Measurements from ENCODE around the gene PRSS27.

The PRSS27 gene

DNA sequence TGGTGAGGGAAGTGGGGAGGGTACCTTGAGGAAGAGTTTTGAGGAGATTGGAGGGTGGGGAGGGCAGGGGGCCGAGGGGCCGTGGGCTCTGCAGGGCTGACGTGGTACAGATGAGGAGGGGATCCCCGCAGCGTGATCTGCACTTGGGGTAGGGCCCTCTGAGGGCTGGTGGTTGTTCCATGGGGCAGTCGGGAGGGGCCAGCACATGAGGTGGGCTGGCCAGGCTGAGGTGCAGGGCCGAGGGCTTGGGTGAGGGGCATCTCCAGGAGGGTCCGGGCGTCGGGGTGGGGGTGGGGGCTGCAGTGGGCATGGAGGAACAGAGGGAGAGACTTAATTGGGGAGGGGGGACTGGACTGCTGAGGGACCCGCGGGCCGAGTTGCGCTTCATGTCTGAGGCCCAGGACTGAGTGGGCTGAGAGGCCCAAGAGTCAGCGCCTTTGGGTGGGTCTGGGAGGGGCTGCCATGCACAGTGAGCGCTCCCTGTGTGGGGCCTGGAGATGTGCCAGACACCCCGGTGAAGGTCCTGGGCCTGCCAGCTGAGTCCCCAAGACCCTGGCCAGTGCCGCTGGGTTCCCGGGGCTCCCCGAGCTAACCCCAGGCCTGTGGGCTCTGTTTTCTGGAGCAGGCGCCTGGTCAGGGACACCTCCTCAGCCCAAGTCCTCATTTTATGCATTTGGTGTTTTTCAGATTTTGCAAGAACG lies 13.3 kb downstream of the PRSS27 start:
- Histone ChIP-seq H3K9me3 (ENCODE audit: control insufficient read depth, low read length) (no peaks in the 10 kb centered on the region), H3K4me1 (ENCODE audit: control insufficient read depth, insufficient read depth, low read length, poor library complexity, severe bottlenecking) (no peaks in the 10 kb centered on the region), H3K36me3 (ENCODE audit: control insufficient read depth, insufficient read depth, low read length) (peaks cover 53% of the 10 kb centered on the region), H3K27ac (ENCODE audit: low read depth, low read length, severe bottlenecking) (no peak overlapping the region), H3K4me3 (ENCODE audit: extremely low read depth, insufficient read depth, low read length, poor library complexity, severe bottlenecking) (no peak overlapping the region)
- WGBS, 2 experiments (ENCODE audit: insufficient coverage in 2 of 2) = 96 to 98% methylated on average over 19 to 20 of the region's 22 CpGs

DNA sequence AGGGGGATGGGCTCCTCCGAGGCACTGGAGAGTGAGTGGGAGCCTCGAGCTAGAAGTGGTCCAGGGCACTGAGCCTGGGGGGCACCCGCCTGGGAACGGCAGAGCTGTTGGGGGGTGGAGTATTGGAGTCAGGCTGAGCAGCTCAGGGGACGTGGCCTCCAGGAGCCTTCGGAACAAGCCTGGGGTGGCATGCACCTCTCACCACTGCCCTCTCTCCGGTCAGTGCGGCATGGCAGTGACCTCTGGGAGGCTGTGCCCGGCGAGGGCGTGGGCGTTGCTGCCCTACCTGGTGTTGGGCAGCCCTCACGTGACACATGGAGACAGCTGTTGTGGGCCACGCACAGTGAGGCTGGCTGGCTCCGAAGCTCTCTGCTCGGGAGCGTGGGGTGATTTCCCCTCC lies 13.9 kb downstream of the PRSS27 start:
- no peak overlapping the region for H3K27ac ChIP-seq (ENCODE audit: low read depth, low read length, severe bottlenecking)
- no peaks in the 10 kb centered on the region for H3K9me3 ChIP-seq (ENCODE audit: control insufficient read depth, low read length)
- no peaks in the 10 kb centered on the region for H3K4me1 ChIP-seq (ENCODE audit: control insufficient read depth, insufficient read depth, low read length, poor library complexity, severe bottlenecking)
- H3K4me3 ChIP-seq (ENCODE audit: extremely low read depth, insufficient read depth, low read length, poor library complexity, severe bottlenecking) = no peak overlapping the region
- WGBS, 2 experiments (ENCODE audit: insufficient coverage in 2 of 2) = 95 to 99% methylated on average over 15 to 17 of the region's 17 CpGs
- H3K36me3 ChIP-seq (ENCODE audit: control insufficient read depth, insufficient read depth, low read length) = peaks cover 59% of the 10 kb centered on the region

DNA sequence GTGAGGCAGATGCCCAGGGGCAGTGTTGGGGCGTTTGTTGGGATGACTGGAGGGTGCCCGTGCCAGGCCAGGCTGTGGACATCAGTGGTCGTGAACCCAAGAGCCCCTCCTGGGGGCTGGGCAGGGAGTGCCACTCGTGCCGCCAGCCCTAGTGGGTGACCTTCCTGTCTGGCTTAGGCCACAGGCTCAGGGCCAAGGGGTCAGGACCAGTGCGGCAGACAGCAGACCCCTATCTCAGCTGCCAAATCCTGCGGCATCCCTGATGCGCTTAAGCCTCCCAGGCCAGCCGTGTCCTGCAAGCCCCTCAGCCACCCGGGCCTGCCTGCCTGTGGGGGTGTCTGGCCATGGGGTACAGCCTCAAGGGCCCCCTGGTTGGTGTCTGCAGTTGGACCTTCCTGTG lies 14.7 kb downstream of the PRSS27 start:
- H3K4me3 ChIP-seq (ENCODE audit: extremely low read depth, insufficient read depth, low read length, poor library complexity, severe bottlenecking) = no peak overlapping the region
- H3K4me1 ChIP-seq (ENCODE audit: control insufficient read depth, insufficient read depth, low read length, poor library complexity, severe bottlenecking) = no peaks in the 10 kb centered on the region
- no peak overlapping the region for H3K27ac ChIP-seq (ENCODE audit: low read depth, low read length, severe bottlenecking)
- peaks cover 65% of the 10 kb centered on the region for H3K36me3 ChIP-seq (ENCODE audit: control insufficient read depth, insufficient read depth, low read length)
- whole genome bisulfite sequencing, 2 experiments (ENCODE audit: insufficient coverage in 2 of 2) = 91 to 97% methylated on average over 10 of the region's 10 CpGs
- no peaks in the 10 kb centered on the region for H3K9me3 ChIP-seq (ENCODE audit: control insufficient read depth, low read length)

DNA sequence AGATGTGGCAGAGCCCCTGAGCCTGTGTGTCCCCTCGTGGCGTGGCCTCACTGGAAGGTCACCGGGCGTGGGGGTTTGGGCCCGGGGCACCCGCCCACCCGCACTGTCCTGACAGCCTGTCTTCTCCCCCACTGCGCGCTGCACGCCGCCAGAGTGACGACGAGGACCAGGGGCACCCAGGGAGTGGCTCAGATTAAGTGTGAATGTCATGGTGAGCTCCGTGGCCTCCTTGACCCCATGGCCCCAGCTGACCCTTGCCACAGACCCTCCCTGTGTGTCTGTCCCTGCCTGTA lies 15.1 kb downstream of the PRSS27 start:
- no peak overlapping the region for H3K27ac ChIP-seq (ENCODE audit: low read depth, low read length, severe bottlenecking)
- no peaks in the 10 kb centered on the region for H3K4me1 ChIP-seq (ENCODE audit: control insufficient read depth, insufficient read depth, low read length, poor library complexity, severe bottlenecking)
- H3K9me3 ChIP-seq (ENCODE audit: control insufficient read depth, low read length) = no peaks in the 10 kb centered on the region
- H3K36me3 ChIP-seq (ENCODE audit: control insufficient read depth, insufficient read depth, low read length) = peaks cover 69% of the 10 kb centered on the region
- H3K4me3 ChIP-seq (ENCODE audit: extremely low read depth, insufficient read depth, low read length, poor library complexity, severe bottlenecking) = no peak overlapping the region
- 97 to 100% methylated on average over 4 to 8 of the region's 14 CpGs for WGBS, 2 experiments (ENCODE audit: insufficient coverage in 2 of 2)

DNA sequence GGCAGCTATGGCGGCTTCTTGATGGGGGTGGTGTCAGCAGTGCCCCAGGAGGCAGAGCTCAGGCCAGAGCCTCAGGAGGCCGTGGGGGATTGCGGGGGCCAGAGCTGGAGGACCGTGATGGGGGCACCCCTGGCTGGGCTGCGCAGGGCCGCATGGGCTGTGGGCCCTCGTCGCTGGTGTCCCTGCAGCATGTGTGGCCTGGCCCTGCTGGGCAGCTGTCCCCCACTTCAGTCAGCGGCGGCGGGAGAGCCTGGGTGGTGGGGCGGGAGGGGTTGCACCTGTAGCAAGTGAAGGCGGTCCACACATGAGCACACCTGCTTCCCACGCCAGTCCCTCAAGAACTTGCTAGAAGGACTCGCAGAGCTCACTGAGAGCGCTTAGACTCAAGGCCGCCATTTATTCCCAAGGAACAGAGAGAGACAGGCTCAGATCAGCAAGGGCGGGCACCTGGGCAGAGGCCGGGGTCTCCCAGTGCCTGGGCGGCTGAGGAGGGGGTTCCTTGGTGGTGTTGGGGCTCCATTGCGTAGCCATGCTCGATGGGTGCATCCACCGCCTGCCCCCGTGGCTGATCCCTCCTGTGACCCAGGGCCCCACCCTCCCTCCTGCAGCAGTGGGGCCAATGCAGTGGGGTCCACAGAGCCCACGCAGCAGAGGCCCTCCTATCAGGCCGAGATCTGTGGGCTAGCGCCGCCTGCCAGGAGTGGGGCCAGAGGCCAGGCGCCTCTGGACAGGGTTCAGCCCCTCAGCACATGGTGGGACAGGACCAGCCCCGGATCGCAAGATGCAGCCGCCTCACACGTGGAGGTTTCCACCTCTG lies 15.7 kb downstream of the PRSS27 start:
- Histone ChIP-seq H3K36me3 (ENCODE audit: control insufficient read depth, insufficient read depth, low read length) (peaks cover 73% of the 10 kb centered on the region), H3K4me3 (ENCODE audit: extremely low read depth, insufficient read depth, low read length, poor library complexity, severe bottlenecking) (no peak overlapping the region), H3K27ac (ENCODE audit: low read depth, low read length, severe bottlenecking) (no peak overlapping the region), H3K4me1 (ENCODE audit: control insufficient read depth, insufficient read depth, low read length, poor library complexity, severe bottlenecking) (no peaks in the 10 kb centered on the region), H3K9me3 (ENCODE audit: control insufficient read depth, low read length) (no peaks in the 10 kb centered on the region)
- WGBS, 2 experiments (ENCODE audit: insufficient coverage in 2 of 2) = 96 to 98% methylated on average over 25 to 26 of the region's 33 CpGs

DNA sequence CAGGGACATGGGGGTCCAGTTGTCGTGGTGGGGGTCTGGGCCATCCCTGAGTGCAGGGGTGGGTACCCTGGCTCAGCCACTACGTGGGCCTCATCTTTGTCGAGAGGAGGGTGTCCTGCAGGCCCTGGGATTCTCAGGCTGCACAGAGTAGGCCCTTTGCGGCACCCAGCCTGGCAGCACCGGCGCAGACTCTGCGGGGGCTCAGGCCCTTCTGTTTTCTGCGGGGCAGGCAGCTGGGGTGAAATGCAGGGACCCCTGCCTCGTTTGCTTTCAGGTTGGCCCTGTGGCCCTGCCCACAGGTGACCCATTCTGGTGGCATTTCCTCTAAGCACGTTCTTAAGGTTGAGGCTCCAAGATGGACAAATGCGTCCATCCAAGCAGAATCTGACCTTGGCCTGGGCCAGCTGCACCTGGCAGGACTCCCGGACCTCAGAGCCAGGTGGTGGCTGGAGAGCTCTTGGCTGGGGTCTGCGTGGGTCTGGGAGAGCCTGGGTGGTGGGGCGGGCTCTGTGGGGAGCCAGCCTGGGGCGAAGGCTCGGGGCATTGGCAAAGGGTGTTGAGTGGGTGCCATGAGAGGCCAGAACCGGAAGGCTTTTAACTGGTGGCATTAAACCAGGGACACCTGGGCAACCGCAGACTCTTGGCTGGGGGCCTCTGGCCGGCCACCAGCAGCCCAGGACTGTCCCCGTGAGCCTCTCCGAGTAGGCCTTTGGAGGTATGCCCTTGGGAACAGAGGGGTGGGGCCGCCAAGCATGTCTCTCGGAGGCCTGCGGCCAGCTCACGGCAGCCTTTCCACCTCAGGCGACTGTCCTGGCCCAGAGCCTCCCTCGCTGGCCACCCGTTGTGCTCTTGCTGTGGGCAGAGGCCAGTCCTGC lies 16.9 kb downstream of the PRSS27 start:
- no peak overlapping the region for H3K27ac ChIP-seq (ENCODE audit: low read depth, low read length, severe bottlenecking)
- H3K4me3 ChIP-seq (ENCODE audit: extremely low read depth, insufficient read depth, low read length, poor library complexity, severe bottlenecking) = no peak overlapping the region
- 94 to 97% methylated on average over 21 to 28 of the region's 28 CpGs for WGBS, 2 experiments (ENCODE audit: insufficient coverage in 2 of 2)
- no peaks in the 10 kb centered on the region for H3K4me1 ChIP-seq (ENCODE audit: control insufficient read depth, insufficient read depth, low read length, poor library complexity, severe bottlenecking)
- H3K36me3 ChIP-seq (ENCODE audit: control insufficient read depth, insufficient read depth, low read length) = peaks cover 71% of the 10 kb centered on the region
- H3K9me3 ChIP-seq (ENCODE audit: control insufficient read depth, low read length) = no peaks in the 10 kb centered on the region

DNA sequence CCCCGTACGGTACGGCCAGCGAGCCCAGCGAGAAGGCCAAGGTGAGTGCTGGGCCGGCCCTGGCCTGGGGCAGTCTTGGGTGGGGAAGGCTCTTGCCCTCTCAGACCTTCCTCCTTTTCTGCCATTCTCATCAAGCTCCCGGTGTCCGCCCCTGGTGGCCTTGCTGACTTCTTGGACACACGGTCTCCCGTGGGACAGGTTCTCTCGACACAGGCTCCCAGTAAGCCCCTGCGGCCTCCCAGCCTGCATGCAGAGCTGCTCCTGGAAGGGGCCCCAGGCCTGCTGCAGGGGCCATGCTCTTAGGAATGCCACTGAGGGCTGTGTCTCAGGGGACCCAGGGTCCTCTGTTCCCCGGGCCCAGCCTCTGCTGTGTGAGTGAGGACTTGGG lies 17.6 kb downstream of the PRSS27 start:
- 96 to 97% methylated on average over 10 to 12 of the region's 13 CpGs for WGBS, 2 experiments (ENCODE audit: insufficient coverage in 2 of 2)
- Histone ChIP-seq H3K9me3 (ENCODE audit: control insufficient read depth, low read length) (no peaks in the 10 kb centered on the region), H3K36me3 (ENCODE audit: control insufficient read depth, insufficient read depth, low read length) (peaks cover 69% of the 10 kb centered on the region), H3K4me3 (ENCODE audit: extremely low read depth, insufficient read depth, low read length, poor library complexity, severe bottlenecking) (no peak overlapping the region), H3K4me1 (ENCODE audit: control insufficient read depth, insufficient read depth, low read length, poor library complexity, severe bottlenecking) (no peaks in the 10 kb centered on the region), H3K27ac (ENCODE audit: low read depth, low read length, severe bottlenecking) (no peak overlapping the region)

DNA sequence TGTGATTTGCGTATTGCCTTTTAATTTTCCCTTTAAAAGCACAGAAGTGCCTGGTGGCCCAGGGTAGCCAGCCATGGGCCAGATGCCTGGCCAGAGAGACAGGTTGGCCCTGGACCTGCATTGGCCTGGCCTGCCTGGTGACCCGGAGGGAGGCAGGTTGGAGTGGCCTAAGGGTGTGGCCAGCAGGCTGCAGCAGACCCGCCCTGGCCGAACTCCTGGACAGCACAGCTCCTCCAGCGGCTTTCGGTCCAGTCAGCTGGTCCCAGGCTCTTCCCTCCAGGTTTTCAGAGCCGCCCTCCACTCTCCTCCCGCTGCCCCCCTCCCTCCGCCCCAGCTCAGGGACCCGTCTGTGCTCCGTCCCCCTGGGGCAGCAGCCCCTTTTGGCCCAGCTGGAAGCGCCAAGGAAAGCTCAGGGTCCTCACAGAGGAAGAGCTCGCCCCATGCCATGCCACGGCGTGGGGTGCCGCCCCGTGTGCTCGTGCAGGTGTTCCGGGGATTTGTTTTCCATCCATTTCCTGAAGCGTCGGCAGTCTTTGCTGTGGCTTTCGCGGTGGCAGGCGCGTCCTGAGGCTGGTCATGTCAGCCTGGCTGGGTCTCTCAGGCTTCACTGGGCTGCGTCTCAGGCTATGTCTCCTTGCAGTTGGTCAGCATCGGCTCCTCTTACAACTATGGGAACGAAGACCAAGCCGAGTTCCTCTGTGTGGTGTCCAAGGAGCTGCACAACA lies 18.1 kb downstream of the PRSS27 start:
- no peak overlapping the region for H3K27ac ChIP-seq (ENCODE audit: low read depth, low read length, severe bottlenecking)
- peaks cover 69% of the 10 kb centered on the region for H3K36me3 ChIP-seq (ENCODE audit: control insufficient read depth, insufficient read depth, low read length)
- H3K4me1 ChIP-seq (ENCODE audit: control insufficient read depth, insufficient read depth, low read length, poor library complexity, severe bottlenecking) = no peaks in the 10 kb centered on the region
- H3K9me3 ChIP-seq (ENCODE audit: control insufficient read depth, low read length) = no peaks in the 10 kb centered on the region
- 94 to 96% methylated on average over 28 of the region's 29 CpGs for WGBS, 2 experiments (ENCODE audit: insufficient coverage in 2 of 2)
- H3K4me3 ChIP-seq (ENCODE audit: extremely low read depth, insufficient read depth, low read length, poor library complexity, severe bottlenecking) = no peak overlapping the region

DNA sequence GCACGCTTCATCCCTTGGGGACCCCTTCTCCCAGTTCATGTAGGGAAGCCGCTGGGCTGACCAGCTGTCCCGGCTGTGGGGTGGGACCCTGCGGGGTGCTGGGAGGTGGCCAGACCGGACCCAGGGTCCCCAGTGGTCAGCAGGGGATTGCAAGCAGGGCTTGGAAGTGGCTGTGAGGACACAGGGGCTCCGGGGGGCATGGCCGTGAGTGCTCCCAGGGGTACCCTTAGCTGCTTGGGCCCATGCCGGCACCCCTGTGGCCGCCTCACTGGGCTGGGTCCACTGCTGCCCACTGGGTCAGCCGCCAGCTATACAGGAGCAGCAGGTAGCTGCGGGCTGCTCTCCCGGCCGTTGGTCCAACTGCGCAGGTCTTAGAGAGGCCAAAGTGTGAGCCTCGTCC lies 18.8 kb downstream of the PRSS27 start:
- no peak overlapping the region for H3K4me3 ChIP-seq (ENCODE audit: extremely low read depth, insufficient read depth, low read length, poor library complexity, severe bottlenecking)
- H3K36me3 ChIP-seq (ENCODE audit: control insufficient read depth, insufficient read depth, low read length) = peaks cover 66% of the 10 kb centered on the region
- no peak overlapping the region for H3K27ac ChIP-seq (ENCODE audit: low read depth, low read length, severe bottlenecking)
- no peaks in the 10 kb centered on the region for H3K4me1 ChIP-seq (ENCODE audit: control insufficient read depth, insufficient read depth, low read length, poor library complexity, severe bottlenecking)
- 91 to 97% methylated on average over 13 to 15 of the region's 15 CpGs for WGBS, 2 experiments (ENCODE audit: insufficient coverage in 2 of 2)
- H3K9me3 ChIP-seq (ENCODE audit: control insufficient read depth, low read length) = no peaks in the 10 kb centered on the region

DNA sequence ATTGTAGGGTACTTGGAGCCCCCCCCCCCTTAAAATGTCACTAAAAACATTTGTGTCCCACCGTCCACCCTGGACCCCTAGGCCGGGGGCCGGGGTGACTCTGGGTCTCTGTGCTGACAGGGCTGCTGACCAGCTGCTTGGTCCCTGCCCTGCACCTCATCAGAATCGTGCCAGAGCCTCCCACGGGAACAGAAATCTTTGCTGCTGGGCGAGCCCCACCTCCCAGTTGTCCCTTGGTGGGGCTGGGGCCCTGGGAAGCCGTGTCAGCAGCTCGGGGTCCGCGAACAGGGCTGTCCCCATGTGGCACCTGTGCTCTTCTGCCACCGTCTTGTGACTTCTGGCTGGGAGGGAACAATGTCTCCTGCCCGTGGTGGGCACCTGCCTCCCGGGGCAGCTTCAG lies 19.2 kb downstream of the PRSS27 start:
- 92 to 97% methylated on average over 12 to 13 of the region's 13 CpGs for WGBS, 2 experiments (ENCODE audit: insufficient coverage in 2 of 2)
- Histone ChIP-seq H3K4me1 (ENCODE audit: control insufficient read depth, insufficient read depth, low read length, poor library complexity, severe bottlenecking) (no peaks in the 10 kb centered on the region), H3K9me3 (ENCODE audit: control insufficient read depth, low read length) (no peaks in the 10 kb centered on the region), H3K4me3 (ENCODE audit: extremely low read depth, insufficient read depth, low read length, poor library complexity, severe bottlenecking) (no peak overlapping the region), H3K36me3 (ENCODE audit: control insufficient read depth, insufficient read depth, low read length) (peaks cover 61% of the 10 kb centered on the region), H3K27ac (ENCODE audit: low read depth, low read length, severe bottlenecking) (no peak overlapping the region)
